Colonic mucosa (tissue), 4 donors: ENCODE results near the gene ZNF384. TPM values are rescaled to one million over a fixed set of nuclear protein-coding genes. Genes with fewer than 3 reads are reported as not detected.

Experiments
- DNase-seq: peaks from one replicate; pipeline ENCODE4 v3.0.0-alpha.2; 2020
- H3K27ac ChIP-seq: fragments of 200-600 bp; one replicate; pipeline ENCODE4 v1.8.0; 2021
- H3K27me3 ChIP-seq: fragments of 200-600 bp; one replicate; pipeline ENCODE4 v1.8.0; 2021
- H3K36me3 ChIP-seq: fragments of 200-600 bp; one replicate; pipeline ENCODE4 v1.8.0; 2021
- H3K4me1 ChIP-seq: fragments of 200-600 bp; one replicate; pipeline ENCODE4 v1.8.0; 2021; ENCODE audit warnings: mild to moderate bottlenecking
- H3K4me3 ChIP-seq: fragments of 200-600 bp; one replicate; pipeline ENCODE4 v1.8.0; 2021
- H3K9ac ChIP-seq, 2 donors: one replicate each; pipeline ENCODE4 v1.7.0; 2013; ENCODE audit warnings: control low read depth in 2 of 2, low read depth in 2 of 2, low read length in 2 of 2
- H3K9me3 ChIP-seq: fragments of 200-600 bp; one replicate; pipeline ENCODE4 v1.8.0; 2021
- CTCF ChIP-seq: fragments of 200-600 bp; IDR thresholded peaks from one replicate; pipeline ENCODE4 v1.8.0; 2022; ENCODE audit warnings: antibody characterized with exemption, mild to moderate bottlenecking
- intact Hi-C: fragments of 100-400 bp; cut with DNase I; formaldehyde crosslinking; loops from one replicate; pipeline ENCODE4 v1.14.1; 2022
- total RNA-seq, 2 donors: library from RNA; stranded (reverse); fragmentation: NEBNext Ultra II Directional in 1 of 2; extraction: Animal tissue kit (Norgen Biotek cat#: 25700) in 1 of 2; gene quantifications; one replicate each; pipeline ENCODE4 v1.2.1, GENCODE V29; 2021
- donor health status: healthy.
- donor health status: DM: no; HTN: no; CAD: no.
- donor health status: DM: no; HTN: no; CAD: no.

The ZNF384 gene
- total RNA-seq, 2 donors from 2014 or later, result 50.0 to 53.6 TPM

- H3K9ac ChIP-seq, result no peak overlapping the region
- H3K4me3 ChIP-seq, result no peak overlapping the region
- peaks cover 28% of the 10 kb centered on the region for H3K27me3 ChIP-seq
- no peak for DNase-seq
- H3K27ac ChIP-seq, result no peak overlapping the region
- H3K4me1 ChIP-seq, result peaks cover 3% of the 10 kb centered on the region
- H3K36me3 ChIP-seq, result no peaks in the 10 kb centered on the region
- intact Hi-C loops, result no loop called here
- TF ChIP-seq CTCF, result no peak
- H3K9me3 ChIP-seq, result no peaks in the 10 kb centered on the region
Observed at GRCh38 chr12:6698352-6699046, 9.3 kb upstream of the ZNF384 start.

- intact Hi-C loops, result no loop called here
- Histone ChIP-seq H3K36me3 (no peaks in the 10 kb centered on the region), H3K27me3 (peaks cover 28% of the 10 kb centered on the region), H3K9ac (no peak overlapping the region), H3K4me3 (no peak overlapping the region), H3K27ac (no peak overlapping the region), H3K9me3 (no peaks in the 10 kb centered on the region), H3K4me1 (peaks cover 3% of the 10 kb centered on the region)
- peak; percentile 14 for TF ChIP-seq CTCF
- peak; percentile 40 for DNase-seq
Observed at GRCh38 chr12:6697584-6698351, 8.6 kb upstream of the ZNF384 start.

GRCh38 chr12:6696690-6697583 lies 7.8 kb upstream of the ZNF384 start:
- no peak overlapping the region for H3K27ac ChIP-seq
- peaks cover 3% of the 10 kb centered on the region for H3K4me1 ChIP-seq
- intact Hi-C loops, result no loop called here
- no peak for DNase-seq
- no peaks in the 10 kb centered on the region for H3K36me3 ChIP-seq
- no peaks in the 10 kb centered on the region for H3K9me3 ChIP-seq
- no peak overlapping the region for H3K4me3 ChIP-seq
- no peak overlapping the region for H3K9ac ChIP-seq
- H3K27me3 ChIP-seq, result peaks cover 23% of the 10 kb centered on the region
- TF ChIP-seq CTCF, result no peak

- H3K27me3 ChIP-seq, result peaks cover 8% of the 10 kb centered on the region
- no peak overlapping the region for H3K4me3 ChIP-seq
- TF ChIP-seq CTCF, result no peak
- no peak overlapping the region for H3K9ac ChIP-seq
- intact Hi-C loops, result no loop called here
- no peak overlapping the region for H3K27ac ChIP-seq
- H3K4me1 ChIP-seq, result no peaks in the 10 kb centered on the region
- DNase-seq, result no peak
- no peaks in the 10 kb centered on the region for H3K36me3 ChIP-seq
- no peaks in the 10 kb centered on the region for H3K9me3 ChIP-seq
Observed at GRCh38 chr12:6695313-6696045, 6.3 kb upstream of the ZNF384 start.

GRCh38 chr12:6694701-6695100 lies 5.5 kb upstream of the ZNF384 start:
- no peaks in the 10 kb centered on the region for H3K9me3 ChIP-seq
- no peak overlapping the region for H3K27ac ChIP-seq
- peaks cover under 1% of the 10 kb centered on the region for H3K27me3 ChIP-seq

More at GRCh38 chr12:6694701-6695100, 5.5 kb upstream of the ZNF384 start:
- no peak for TF ChIP-seq CTCF
- Histone ChIP-seq H3K4me3 (no peak overlapping the region), H3K36me3 (no peaks in the 10 kb centered on the region), H3K4me1 (no peaks in the 10 kb centered on the region), H3K9ac (no peak overlapping the region)
- DNase-seq, result no peak
- intact Hi-C loops, result no loop called here
